HG03571 (cell line): ENCODE measurements around the gene ANKRD13C.
A peak's percentile ranks its signal among the peaks of the same experiment; 100 is the strongest.
"Not testable (repeated sequence)": the region's sequence is repeated elsewhere in the genome, so short reads cannot be mapped to it uniquely, and the experiment has no call there.

Source experiments
- ATAC-seq: cut with Tn5 transposase; IDR thresholded peaks from one replicate; pipeline ENCODE4 v1.9.1; 2021; ENCODE audit not compliant: unreplicated experiment

ANKRD13C gene

DNA sequence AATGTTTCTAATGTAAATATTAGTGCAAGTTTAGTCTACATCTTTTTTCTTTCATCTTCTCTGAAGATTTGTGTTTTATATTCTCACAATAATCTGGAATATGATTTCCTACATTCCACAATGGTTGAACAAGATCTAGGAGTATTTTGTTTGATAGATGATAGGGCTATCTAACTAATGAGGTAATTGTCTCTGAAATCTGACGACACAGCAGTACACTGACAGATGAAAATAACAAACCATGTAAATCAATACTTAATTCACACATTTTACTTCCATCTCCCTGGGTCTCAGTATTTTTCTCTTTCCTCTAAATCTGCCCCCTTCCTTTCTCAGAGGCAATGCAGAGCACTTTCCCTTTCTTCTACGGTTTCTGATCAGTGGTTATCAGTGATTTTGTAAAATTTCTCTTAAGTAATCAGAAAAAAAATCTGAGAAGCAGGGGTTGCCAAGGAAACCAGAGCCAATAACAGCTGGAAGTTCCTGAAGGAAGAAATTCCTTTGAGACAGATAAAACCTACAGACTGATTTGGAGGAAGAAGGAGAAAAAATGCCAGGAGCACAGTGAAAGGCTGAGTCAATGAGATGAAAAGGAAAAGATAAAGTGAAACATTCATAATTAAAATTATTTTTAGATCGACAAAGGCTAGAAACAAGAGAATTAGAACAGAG, 7.3 kb upstream of the ANKRD13C start:
- ATAC-seq: no peak

DNA sequence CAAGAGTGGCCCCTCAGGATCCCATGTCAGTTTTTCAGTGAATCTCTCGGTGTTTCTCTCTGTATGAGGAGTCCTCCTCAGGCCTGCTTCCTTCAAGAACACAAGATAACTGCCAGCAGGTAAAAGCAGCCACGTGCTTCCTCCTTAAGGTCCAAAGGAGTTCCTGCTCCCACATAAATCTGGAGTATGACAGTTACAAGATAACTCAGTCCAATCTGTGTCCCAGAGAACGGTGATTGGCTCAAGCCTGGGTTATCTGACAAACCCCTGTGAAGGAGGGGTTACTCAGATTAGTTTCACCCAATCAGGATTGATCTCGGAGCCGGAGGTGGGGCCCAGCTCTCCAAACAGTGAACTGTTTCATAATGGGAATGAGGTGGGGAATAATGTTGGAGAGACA, 5.8 kb upstream of the ANKRD13C start:
- no peak for ATAC-seq

DNA sequence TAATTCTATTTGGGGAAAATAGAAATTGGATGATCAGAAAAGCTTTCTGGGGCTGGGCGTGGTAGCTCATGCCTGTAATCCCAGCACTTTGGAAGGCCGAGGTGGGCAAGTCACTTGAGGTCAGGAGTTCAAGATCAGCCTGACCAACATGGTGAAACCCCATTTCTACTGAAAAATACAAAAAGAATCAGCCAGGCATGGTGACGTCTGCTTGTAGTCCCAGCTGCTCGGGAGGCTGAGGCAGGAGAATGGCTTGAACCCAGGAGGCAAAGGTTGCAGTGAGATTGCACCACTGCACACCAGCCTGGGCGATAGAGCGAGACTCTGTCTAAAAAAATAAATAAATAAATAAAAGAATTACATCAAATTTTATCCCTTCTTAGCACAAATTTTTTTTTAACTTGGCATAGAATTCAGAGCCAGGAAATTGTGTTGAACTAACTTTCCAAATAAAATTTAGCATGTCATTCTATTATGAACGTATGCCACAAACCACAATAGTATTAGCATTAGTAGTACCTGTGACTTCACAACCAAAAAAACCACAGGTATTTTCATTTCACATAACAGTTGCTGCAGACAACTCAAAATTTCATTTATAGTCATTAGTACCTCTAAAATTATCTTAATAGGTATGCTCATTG, 4.5 kb upstream of the ANKRD13C start:
- no peak for ATAC-seq

DNA sequence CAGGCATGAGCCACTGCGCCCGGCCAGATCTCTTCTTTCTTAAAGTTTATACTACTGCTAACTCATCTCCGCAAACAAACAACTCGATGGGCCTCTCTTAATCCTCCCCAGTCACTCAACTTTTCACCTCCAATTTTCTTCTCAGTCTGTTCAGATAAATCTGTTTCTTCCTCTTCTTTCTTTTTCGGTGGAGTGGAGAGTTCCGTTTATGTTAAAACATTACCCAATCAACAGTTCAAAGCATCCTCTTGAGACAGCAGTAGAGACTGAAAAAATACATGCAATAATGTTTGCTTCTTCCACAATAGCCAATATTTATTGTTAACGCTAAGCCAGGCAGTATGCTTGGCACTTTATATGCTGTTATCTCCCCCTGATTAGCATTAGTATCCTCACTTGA, 1.4 kb upstream of the ANKRD13C start:
- ATAC-seq: no peak

DNA sequence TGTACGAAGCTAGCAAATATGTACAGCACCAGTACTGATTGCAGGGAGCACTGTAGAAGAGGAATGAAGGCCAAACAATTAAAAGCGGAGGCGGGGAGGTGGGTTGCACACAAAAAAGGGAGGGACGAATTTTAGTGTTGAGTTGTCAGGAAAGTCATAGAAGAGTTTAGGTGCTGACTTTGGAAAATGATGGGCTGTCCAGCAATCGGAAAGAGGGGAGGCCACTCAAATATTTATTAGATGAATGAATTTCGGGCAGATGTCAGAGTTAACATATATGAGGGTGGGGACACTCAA, 537 bp upstream of the ANKRD13C start:
- ATAC-seq: no peak

DNA sequence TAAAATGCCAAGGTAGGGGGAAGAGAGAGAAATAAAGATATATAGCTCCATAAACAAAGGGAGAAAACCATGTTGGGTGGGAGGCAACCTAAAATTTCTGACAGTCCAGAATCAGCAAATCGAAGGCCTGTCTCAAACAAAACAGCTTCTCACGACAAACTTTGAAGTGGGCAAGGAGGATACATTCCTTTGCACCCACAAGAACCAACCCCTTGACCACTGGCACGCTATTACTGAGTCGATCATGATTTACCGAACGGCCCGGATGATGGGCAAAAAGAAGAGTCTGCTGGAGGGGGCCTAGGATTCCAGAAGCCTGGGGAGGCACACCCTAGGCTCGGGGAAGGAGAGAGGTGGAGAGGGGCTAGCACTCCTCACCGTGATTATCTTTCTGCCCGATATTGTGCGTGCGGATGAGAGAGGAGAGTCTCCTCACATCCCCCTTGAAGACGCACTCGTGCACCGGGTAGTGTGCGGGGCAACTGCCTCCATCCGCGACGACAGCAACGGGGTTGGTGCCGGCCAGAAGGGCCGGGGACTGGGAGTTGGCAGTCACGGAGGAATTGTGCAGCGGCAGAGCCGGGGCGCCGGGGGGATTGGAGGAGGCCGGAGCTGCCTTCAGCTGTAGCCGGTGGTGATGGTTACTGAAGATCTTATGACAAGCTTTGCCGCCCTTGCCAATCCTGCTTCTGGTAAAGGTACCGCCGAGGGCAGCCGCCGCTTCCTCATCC, 756 bp downstream of the ANKRD13C start:
- ATAC-seq: peak; percentile 17

DNA sequence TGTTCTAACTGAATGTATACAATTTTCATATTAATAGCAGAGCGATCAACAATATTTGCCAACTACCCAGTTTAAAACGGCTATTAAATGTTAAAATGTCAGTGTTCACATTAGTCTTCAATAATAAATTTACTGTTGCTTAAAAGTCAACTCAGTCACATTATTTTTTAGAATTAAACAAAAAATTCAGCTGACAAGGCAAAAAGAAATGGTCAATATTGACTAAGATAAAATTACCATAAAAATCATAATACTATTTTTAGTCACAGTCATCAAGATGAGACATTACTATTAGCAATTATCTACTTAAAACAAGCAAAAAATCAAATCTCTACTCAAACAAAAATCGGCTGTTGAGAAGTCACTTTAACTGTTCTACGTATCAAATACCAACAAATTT, 1.5 kb downstream of the ANKRD13C start:
- ATAC-seq: no peak

DNA sequence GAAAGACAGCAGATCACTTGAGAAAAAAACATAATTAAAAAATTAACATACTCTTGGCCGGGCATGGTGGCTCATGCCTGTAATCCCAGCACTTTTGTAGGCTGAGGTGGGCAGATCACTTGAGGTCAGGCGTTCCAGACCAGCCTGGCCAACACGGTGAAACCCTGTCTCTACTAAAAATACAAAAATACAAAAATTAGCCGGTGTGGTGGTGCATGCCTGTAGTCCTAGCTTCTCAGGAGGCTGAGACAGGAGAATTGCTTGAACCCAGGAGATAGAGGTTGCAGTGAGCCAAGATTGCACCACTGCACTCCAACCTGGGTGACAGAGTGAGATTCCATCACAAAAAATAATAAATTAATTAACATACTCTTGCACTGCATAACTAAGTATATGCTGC, 4.7 kb downstream of the ANKRD13C start:
- ATAC-seq: not testable (repeated sequence)

DNA sequence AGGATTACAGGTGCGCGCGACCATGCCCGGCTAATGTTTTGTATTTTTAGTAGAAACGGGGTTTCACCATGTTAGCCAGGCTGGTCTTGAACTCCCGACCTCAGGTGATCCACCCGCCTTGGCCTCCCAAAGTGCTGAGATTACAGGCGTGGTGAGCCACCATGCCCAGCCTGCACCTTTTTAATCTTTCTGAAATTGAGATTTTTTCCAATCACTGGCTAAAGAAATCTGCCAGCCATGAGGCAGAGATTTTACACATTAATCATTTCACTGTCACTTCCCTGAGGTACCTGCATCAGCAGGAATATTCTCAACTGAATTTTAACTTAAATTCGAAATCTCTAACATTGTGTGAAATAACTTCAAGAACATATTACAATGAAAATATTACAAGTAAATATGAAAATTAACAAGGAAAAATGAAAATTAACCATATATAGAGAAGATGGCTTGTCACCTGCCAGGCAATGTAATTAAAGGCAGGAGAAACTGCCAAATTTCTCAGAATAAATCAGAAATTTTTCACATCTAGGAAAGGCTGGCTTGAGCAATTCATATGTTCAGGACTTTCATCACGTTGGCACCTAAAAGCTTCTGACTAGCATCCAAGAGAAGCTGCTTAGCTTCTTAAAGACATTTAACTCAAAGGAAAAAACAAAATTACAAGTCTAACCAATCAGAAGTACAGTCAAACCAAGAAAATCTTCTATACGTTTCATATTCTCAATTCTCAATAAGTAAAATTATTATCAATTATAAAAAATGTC, 5.9 kb downstream of the ANKRD13C start:
- no peak for ATAC-seq

DNA sequence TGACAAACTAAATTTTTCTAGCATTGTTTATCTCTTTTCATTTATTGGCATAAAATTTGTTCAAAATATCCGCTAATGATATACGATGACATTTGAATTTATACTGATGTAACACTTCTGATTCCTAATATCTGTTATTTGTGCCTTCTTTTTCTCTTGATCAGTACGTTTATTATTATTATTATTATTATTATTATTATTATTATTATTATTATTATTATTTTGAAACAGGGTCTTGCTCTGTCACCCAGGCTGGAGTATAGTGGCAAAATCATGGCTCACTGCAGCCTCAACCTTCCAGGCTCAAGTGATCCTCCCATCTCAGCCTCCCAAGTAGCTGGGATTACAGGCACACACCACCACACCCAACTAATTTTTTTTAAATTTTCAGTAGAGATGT, 14.9 kb downstream of the ANKRD13C start:
- not testable (repeated sequence) for ATAC-seq

DNA sequence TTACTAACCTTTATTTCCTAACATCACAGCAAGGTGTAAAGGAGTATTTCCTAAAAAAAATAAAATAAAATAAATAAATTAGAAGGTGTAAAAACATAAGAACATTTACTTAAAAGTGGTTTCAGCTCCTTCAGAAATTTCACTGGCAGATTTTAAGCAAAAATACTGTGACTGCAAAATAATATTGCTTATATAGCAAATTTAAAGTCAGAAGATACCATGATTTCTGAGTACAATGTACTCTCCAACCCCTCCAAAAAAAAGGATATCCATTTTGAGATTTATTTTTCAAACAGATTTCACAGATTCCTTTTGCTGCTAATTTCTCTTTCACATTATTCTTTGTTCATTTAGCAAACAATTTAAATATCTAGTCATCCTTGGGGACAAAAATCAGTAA, 18.5 kb downstream of the ANKRD13C start:
- no peak for ATAC-seq

DNA sequence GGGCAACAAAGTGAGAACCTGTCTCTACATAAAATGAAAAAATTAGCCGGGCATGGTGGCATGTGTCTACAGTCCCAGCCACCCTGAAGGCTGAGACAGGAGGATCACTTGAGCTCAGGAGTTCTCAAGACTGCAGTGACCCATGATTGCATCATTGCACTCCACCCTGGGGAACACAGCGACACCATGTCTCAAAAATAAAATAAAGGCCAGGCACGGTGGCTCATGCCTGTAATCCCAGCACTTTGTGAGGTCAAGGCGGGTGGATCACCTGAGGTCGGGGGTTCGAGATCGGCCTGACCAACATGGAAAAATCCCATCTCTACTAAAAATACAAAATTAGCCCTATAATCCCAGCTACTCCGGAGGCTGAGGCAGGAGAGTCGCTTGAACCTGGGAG, 20.1 kb downstream of the ANKRD13C start:
- no peak for ATAC-seq

DNA sequence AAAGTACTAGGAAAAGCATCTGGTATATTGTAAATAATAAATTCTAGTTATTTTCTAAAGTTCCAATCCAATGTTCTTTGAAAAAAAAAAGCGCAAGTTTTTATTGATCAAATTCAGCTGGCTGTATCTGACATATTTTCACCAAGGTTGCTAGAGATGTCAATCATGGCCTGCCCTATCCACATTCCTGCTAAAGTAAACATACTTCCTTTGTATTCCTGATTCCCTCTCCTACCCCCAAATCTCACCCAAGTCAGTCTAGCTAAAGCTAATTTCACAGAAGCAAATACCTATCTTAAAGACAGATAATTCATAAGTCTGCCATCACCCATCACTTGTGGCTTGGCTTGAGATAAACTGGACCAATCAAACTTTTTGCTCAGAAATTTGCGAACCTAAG, 21.3 kb downstream of the ANKRD13C start:
- no peak for ATAC-seq

DNA sequence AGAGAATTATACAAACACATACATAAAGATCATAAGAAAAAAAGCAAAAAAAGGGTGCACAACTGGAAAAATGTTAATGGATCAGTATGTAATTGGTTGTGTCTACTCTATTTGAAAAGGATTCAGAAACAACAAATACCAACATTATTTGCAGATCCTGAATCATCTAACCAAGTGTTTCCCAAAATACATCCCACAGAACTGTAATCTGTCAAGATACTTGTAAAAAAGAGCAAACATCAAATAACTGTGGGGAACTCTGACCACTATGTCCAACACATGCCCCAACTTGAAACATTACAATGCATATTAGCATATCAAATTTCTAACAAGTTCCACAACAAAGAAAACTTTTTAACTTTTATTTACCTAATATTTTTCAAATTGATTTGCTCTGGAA, 22.6 kb downstream of the ANKRD13C start:
- no peak for ATAC-seq

DNA sequence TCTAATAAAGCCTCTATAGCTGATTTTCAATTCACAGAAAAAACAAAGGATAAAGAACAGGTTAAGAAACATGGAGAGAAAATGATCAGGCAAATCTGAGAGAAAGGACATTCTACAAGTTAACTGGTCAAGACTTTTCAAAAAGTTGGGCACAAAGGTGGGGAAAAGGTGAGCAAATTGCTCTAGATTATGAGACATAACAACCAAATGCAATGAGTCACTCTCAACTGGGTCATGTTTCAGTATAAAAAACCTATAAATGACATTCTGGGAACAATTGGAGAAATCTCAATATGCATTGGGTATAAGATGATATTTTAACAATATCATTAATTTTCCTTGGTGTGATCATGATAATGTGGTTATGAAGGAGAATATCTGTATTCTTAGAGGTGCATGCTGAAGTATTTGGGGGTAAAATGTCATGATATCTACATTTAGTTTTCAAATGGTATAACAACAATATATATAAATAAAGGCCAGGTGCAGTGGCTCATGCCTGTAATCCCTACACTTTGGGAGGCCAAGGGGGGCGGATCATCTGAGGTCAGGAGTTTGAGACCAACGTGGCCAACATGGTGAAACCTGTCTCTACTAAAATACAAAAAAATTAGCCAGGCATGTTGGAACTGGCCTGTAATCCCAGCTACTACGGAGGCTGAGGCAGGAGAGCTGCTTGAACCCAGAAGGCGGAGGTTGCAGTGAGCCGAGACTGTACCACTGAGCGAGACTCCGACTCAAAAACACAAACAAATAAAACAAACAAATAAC, 27.0 kb downstream of the ANKRD13C start:
- ATAC-seq: no peak

DNA sequence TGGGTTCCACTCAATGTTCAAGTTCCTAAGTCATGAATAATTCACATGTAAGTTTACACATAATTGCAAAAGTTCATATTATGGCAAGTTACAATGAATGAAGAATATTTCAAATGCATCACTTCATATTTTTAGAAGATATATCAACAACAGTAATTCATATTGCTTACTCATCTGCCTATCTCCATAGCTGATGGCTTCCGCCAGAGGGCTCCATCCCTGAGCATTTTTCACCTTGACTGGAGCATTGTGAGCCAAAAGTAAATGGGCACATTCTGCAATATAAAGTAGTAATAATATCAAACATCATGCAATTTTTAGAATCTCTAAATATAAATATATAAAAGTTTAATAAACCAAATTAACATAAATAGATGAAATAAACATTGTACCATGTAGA, 29.8 kb downstream of the ANKRD13C start:
- ATAC-seq: no peak

DNA sequence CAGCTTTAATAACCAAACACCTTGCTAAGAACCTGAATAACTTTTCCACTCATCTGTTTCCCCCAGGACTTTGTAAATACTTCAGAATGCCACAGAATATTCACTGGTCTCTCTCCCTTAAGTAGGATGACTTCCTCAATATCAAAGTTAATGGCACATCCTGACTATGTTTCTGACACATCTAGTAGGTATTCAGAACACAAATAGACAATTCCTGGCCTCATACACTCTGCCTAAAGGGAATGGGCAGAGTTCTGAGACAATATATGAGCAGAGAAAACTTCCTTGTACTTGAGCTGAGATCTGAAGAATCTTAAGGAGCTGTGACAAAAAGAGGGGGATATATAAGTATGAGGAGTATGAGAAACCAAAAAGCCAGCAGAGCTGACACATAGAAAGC, 34.8 kb downstream of the ANKRD13C start:
- no peak for ATAC-seq

DNA sequence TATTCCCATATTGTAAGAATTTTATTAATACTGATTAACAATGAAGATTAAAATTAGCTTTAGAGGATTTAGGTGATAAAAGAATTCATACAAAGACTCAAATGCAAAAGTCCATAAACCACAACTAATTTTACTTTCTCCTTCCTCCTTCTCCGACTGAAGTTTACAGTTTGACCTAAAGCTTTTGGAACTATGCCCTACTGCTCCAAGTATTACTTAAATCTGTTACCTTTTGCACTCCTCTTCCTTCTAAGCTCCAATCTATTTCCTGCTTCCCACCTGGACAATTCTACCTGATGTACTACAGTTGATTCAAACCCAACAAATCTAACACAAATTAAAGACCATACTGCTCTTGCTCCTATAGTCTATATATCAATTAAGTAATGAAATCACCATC, 36.3 kb downstream of the ANKRD13C start:
- ATAC-seq: no peak

DNA sequence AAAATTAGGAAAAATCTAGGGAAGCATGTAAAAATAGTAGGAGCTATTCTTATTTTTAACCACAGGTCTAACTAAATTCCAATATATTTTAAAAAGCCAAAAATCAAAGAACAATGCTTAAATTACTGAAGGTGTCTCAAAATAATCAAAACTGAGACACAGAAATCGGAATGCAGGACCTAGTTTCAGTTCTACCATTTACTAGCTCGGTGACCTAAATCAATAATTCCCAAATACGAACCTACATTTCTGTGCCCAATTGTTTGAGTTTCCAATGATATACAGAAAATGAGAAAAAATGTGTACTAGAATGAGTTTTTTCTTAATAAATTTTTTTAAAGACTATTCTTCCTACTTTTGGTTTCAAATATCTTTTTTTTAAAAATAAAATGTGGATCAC, 37.4 kb downstream of the ANKRD13C start:
- no peak for ATAC-seq

DNA sequence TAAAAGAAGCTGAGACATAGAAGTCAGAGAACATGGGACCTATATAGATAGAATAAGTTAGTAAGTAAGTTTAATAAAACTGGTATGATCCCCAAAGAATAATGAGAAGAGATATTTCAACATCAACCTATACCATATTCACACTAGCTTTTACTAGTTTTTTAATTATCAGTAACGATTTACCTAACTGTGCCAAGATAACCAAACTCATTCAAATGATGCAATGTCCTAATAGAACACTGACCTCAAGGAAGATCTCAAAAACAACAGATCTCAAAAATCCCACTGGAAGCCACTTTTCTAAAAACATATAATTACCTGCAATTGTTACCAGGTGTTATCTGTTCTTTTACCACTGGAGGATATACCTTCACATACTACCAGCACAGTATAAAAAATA, 38.7 kb downstream of the ANKRD13C start:
- no peak for ATAC-seq

DNA sequence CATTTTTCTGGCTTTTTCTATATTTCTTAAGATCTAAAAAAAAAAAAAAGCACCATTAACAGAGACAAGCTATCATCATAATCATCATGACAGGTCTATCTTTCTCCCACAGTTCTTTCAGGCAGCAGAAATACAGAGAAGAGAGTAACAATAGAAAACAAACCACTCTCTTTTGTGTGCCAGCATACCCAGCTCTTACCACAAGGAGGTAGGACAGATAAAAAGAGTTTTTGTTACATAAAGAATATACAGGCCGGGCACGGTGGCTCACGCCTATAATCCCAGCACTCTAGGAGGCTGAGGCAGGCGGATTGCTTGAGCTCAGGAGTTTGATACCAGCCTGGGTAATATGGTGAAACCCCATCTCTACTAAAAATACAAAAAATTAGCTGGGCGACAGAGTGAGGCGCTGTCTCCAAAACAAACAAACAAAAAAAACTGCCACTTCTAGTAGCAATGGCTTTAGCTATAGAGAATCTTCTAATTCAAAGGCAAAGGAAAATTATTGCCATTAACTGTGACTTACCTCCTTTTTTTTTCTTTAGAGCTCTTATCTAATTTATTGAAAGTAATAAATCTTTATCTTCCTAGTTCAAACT, 39.7 kb downstream of the ANKRD13C start:
- ATAC-seq: no peak
